PC-3 (cell line): ENCODE measurements around the gene NKPD1. TPM values are rescaled to one million over a fixed set of nuclear protein-coding genes. Genes with fewer than 3 reads are reported as not detected.

Experiments
- ATAC-seq: fragments of 200-7000 bp; cut with Tn5 transposase; 2 replicates; pipeline ENCODE4 v1.9.1; 2020; ENCODE audit warnings: mild to moderate bottlenecking, moderate library complexity
- BruUV-seq: library from RNA; stranded (reverse); fragments of 400-500 nt; replicated peaks from 2 replicates; lab custom pipeline; 2021; lab: Mats Ljungman, UMichigan
- CTCF ChIA-PET: fragments of 300-600 bp; sonication (Branson Sonifier 250); formaldehyde crosslinking; loops from one replicate; lab custom pipeline; 2022; ENCODE audit warnings: antibody characterized with exemption; lab: Charles Lee
- POLR2A ChIA-PET: fragments of 300-600 bp; sonication (Branson Sonifier 250); formaldehyde crosslinking; loops from one replicate; lab custom pipeline; 2022; ENCODE audit warnings: antibody characterized with exemption; ENCODE audit not compliant: unreplicated experiment; lab: Charles Lee
- DNase-seq: peaks from one replicate; pipeline ENCODE4 v3.0.0-alpha.2; 2015
- H2AFZ ChIP-seq: fragments of 300-600 bp; sonication (generic); 2 replicates; pipeline ENCODE4 v1.6.0; 2016; ENCODE audit warnings: antibody characterized with exemption, low read length
- H3F3A ChIP-seq: fragments of 300-600 bp; sonication (generic); one replicate; pipeline ENCODE4 v1.6.0; 2017; ENCODE audit warnings: antibody characterized with exemption, low read length, control low read depth, mild to moderate bottlenecking; ENCODE audit not compliant: unreplicated experiment
- H3K27ac ChIP-seq: fragments of 300-600 bp; sonication (generic); 2 replicates; pipeline ENCODE4 v1.5.1; 2016; ENCODE audit warnings: mild to moderate bottlenecking, low read length
- H3K27me3 ChIP-seq: fragments of 300-600 bp; sonication (generic); 2 replicates; pipeline ENCODE4 v1.6.1; 2016; ENCODE audit warnings: low read length, mixed read lengths
- H3K36me3 ChIP-seq: fragments of 300-600 bp; sonication (generic); 2 replicates; pipeline ENCODE4 v1.6.1; 2016; ENCODE audit warnings: low read depth, mixed run types, low read length, mixed read lengths
- H3K4me1 ChIP-seq: fragments of 300-600 bp; sonication (generic); 2 replicates; pipeline ENCODE4 v1.5.1; 2016; ENCODE audit warnings: low read length; ENCODE audit not compliant: insufficient read depth
- H3K4me2 ChIP-seq: fragments of 300-600 bp; sonication (generic); 2 replicates; pipeline ENCODE4 v1.6.0; 2016; ENCODE audit warnings: low read length
- H3K4me3 ChIP-seq: fragments of 300-600 bp; sonication (generic); 2 replicates; pipeline ENCODE4 v1.5.1; 2016; ENCODE audit warnings: mild to moderate bottlenecking, low read length, mixed read lengths
- H3K79me2 ChIP-seq: fragments of 300-600 bp; sonication (generic); 2 replicates; pipeline ENCODE4 v1.6.1; 2017; ENCODE audit warnings: low read length, mixed read lengths
- H3K9ac ChIP-seq: fragments of 300-600 bp; sonication (generic); 2 replicates; pipeline ENCODE4 v1.6.0; 2016; ENCODE audit warnings: mild to moderate bottlenecking, low read length
- H3K9me2 ChIP-seq: fragments of 300-600 bp; sonication (generic); replicated peaks from 2 replicates; pipeline ENCODE4 v1.6.1; 2016; ENCODE audit warnings: mixed run types, low read length, mixed read lengths
- H3K9me3 ChIP-seq: fragments of 300-600 bp; sonication (generic); 2 replicates; pipeline ENCODE4 v1.6.1; 2016; ENCODE audit warnings: low read length, mixed read lengths
- H4K20me1 ChIP-seq: fragments of 300-600 bp; sonication (generic); 2 replicates; pipeline ENCODE4 v1.6.1; 2016; ENCODE audit warnings: low read length, mixed read lengths
- CTCF ChIP-seq: fragments of 300-600 bp; sonication (generic); conservative IDR thresholded peaks from 2 replicates; pipeline ENCODE4 v1.5.1; 2017; ENCODE audit warnings: antibody characterized with exemption, low read depth, mild to moderate bottlenecking, low read length
- EZH2 ChIP-seq: fragments of 300-600 bp; sonication (generic); IDR thresholded peaks from one replicate; pipeline ENCODE4 v1.6.1; 2017; ENCODE audit warnings: antibody characterized with exemption, mild to moderate bottlenecking, low read length; ENCODE audit not compliant: unreplicated experiment
- EZH2phosphoT487 ChIP-seq: fragments of 300-600 bp; sonication (generic); IDR thresholded peaks from 2 replicates; pipeline ENCODE4 v1.6.1; 2018; ENCODE audit warnings: mild to moderate bottlenecking, antibody characterized with exemption, low read length, borderline replicate concordance
- intact Hi-C: fragments of 100-400 bp; cut with micrococcal nuclease; formaldehyde crosslinking; loops from 2 replicates; pipeline ENCODE4 v1.9.0; 2023
- total RNA-seq: library from RNA; depleted of rRNA; stranded (reverse); fragments of >200 nt; gene quantifications from 2 replicates; pipeline ENCODE4 v1.2.3, GENCODE V29; 2014

NKPD1 gene
- total RNA-seq, 1 experiment from 2014 or later: 1.1 TPM

DNA sequence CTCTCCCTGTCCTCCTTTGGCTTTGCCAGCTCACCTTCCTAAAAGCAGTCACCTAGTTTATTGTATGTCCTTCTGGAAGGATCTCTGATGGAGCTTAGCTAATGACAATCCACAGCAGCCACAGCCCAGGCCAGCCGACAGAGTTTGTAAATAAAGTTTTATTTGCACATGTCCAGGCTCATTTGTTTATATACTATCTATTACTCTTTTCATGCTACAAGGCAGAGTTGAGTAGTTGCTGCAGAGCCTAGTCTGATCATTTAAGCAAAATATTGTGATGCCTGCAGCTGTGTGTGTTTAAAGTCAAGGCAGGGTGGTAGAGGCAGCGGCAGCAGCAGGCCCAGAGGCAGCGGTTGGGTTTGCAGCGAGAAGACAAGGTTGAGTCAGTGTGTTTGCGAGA, 32.6 kb downstream of the NKPD1 start:
- Histone ChIP-seq H3K9ac (no peak overlapping the region), H3K4me3 (no peak overlapping the region), H3K27me3 (no peaks in the 10 kb centered on the region), H3K4me2 (no peak overlapping the region), H3K4me1 (peaks cover 14% of the 10 kb centered on the region), H3K9me3 (no peaks in the 10 kb centered on the region), H3K9me2 (no peaks in the 10 kb centered on the region), H3K27ac (no peak overlapping the region), H3K36me3 (no peaks in the 10 kb centered on the region), H4K20me1 (no peaks in the 10 kb centered on the region; the same call in 1 of the 2 replicates), H3F3A (peaks cover 4% of the 10 kb centered on the region), H3K79me2 (peaks cover 32% of the 10 kb centered on the region), H2AFZ (no peak overlapping the region)
- no TSS peak for BruUV-seq
- ATAC-seq (no peak), DNase-seq (no peak)
- POLR2A ChIA-PET: no interaction called here
- no peak for TF ChIP-seq EZH2
- TF ChIP-seq EZH2phosphoT487: no peak
- intact Hi-C loops: loop anchor here (5.0 kb wide), 1 partner anchor 36 kb away; the partner anchor contains the start of gene PPP1R37
- CTCF ChIA-PET: no interaction called here

DNA sequence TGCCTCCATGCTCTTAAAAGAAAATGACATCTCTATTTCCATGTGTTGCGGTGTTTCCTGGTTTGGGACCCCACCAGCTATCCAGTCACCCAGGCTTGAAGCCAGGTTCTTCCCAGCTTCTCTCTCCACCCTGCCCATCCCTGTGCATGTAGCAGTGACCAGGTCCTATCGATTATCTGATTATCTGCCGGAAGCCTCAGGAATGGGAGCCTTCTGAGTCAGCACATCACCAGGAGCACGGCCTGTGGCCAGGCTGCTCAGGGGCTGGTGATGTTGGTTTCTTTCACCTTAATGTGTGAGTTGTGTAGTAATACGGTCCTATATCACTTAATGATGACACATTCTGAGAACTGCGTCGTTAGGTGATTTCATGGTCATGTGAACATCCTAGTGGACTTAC, 34.1 kb downstream of the NKPD1 start:
- ChIA-PET CTCF (no interaction called here), POLR2A (no interaction called here)
- Histone ChIP-seq H3K36me3 (no peaks in the 10 kb centered on the region), H3K4me2 (no peak overlapping the region), H4K20me1 (no peaks in the 10 kb centered on the region; the same call in none of the 2 replicates), H2AFZ (no peak overlapping the region), H3F3A (peaks cover 4% of the 10 kb centered on the region), H3K27me3 (no peaks in the 10 kb centered on the region), H3K9ac (no peak overlapping the region), H3K27ac (no peak overlapping the region), H3K4me3 (no peak overlapping the region), H3K79me2 (peaks cover 42% of the 10 kb centered on the region), H3K4me1 (peaks cover 16% of the 10 kb centered on the region), H3K9me2 (no peaks in the 10 kb centered on the region), H3K9me3 (no peaks in the 10 kb centered on the region)
- DNase-seq (no peak), ATAC-seq (no peak)
- intact Hi-C loops: loop anchor here (5.0 kb wide), 1 partner anchor 34 kb away; the partner anchor contains the start of gene PPP1R37
- TF ChIP-seq CTCF (no peak), EZH2 (no peak), EZH2phosphoT487 (no peak)
- no TSS peak for BruUV-seq

DNA sequence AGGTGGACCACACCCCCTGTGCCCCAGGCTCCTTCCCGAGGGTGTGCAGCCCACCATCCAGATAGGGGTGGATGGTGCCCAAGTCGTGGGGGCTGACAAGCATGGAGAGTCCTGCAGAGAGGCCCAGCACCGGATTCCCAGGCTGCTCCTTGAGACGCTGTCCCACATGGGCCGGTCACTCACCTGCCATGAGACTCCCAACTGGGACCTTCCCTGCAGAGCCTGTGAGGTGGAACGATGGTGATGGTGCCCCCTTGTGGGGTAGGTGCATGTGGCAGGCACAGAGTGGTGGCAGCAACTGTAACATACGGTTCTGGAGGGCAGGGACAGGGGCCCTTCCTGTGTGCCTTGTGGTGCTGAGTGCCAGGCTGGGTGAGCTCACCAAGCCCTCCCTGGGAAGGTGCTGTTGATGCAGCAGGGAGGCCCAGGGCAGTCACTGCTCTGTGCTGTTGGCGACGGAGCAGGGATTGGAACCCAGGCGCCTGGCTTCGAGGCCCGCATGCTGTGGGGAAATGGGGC, 34.7 kb downstream of the NKPD1 start:
- H2AFZ ChIP-seq: no peak overlapping the region
- no peak overlapping the region for H3K27ac ChIP-seq
- H3K36me3 ChIP-seq: no peaks in the 10 kb centered on the region
- H4K20me1 ChIP-seq: no peaks in the 10 kb centered on the region; the same call in none of the 2 replicates
- POLR2A ChIA-PET: no interaction called here
- ATAC-seq (peak; percentile 73), DNase-seq (peak; percentile 72)
- BruUV-seq: no TSS peak
- CTCF ChIA-PET: no interaction called here
- intact Hi-C loops: loop anchor here (5.0 kb wide), 1 partner anchor 34 kb away; the partner anchor contains the start of gene PPP1R37
- H3F3A ChIP-seq: peaks cover 4% of the 10 kb centered on the region
- peaks cover 16% of the 10 kb centered on the region for H3K4me1 ChIP-seq
- H3K9me2 ChIP-seq: no peaks in the 10 kb centered on the region
- no peak overlapping the region for H3K4me2 ChIP-seq
- no peaks in the 10 kb centered on the region for H3K27me3 ChIP-seq
- peaks cover 48% of the 10 kb centered on the region for H3K79me2 ChIP-seq
- TF ChIP-seq CTCF (peak; percentile 76), EZH2 (no peak)
- no peaks in the 10 kb centered on the region for H3K9me3 ChIP-seq
- no peak overlapping the region for H3K4me3 ChIP-seq
- H3K9ac ChIP-seq: no peak overlapping the region
